Fibroblast of lung (primary cell): ENCODE results near the gene PPT1. TPM values are rescaled to one million over a fixed set of nuclear protein-coding genes. Genes with fewer than 3 reads are reported as not detected.
A peak's percentile ranks its signal among the peaks of the same experiment; 100 is the strongest.

ENCODE experiments used
- DNase-seq, 2 donors: peaks; one replicate each; pipeline versions ENCODE4 v3.0.0 to v3.0.0-alpha.2; 2010; ENCODE audit warnings: low read depth in 2 of 2
- H2AFZ ChIP-seq: 2 replicates; pipeline ENCODE4 v1.5.1; 2012; ENCODE audit warnings: low read length, control low read depth, inconsistent platforms
- H3K27ac ChIP-seq: 2 replicates; pipeline ENCODE4 v1.5.1; 2011; ENCODE audit warnings: low read length, control low read depth; ENCODE audit not compliant: insufficient read depth
- H3K27me3 ChIP-seq: 2 replicates; pipeline ENCODE4 v1.5.1; 2011; ENCODE audit warnings: mild to moderate bottlenecking, low read length; ENCODE audit not compliant: control insufficient read depth, insufficient read depth
- H3K36me3 ChIP-seq: 2 replicates; pipeline ENCODE4 v1.5.1; 2011; ENCODE audit warnings: low read length; ENCODE audit not compliant: control insufficient read depth, insufficient read depth
- H3K4me1 ChIP-seq: 2 replicates; pipeline ENCODE4 v1.5.1; 2011; ENCODE audit warnings: low read length; ENCODE audit not compliant: control insufficient read depth, insufficient read depth; ENCODE audit errors: extremely low read depth
- H3K4me2 ChIP-seq: 2 replicates; pipeline ENCODE4 v1.5.1; 2011; ENCODE audit warnings: low read length, control low read depth; ENCODE audit not compliant: insufficient read depth; ENCODE audit errors: extremely low read depth
- H3K4me3 ChIP-seq, 4 experiments: fragments of 200-600 bp in 1 of 4; sonication (generic) in 1 of 4; replicated peaks in 1 of 4; 2 replicates each; pipeline ENCODE4 v1.5.1; 2011 to 2016; ENCODE audit warnings: low read length in 4 of 4, low read depth in 3 of 4, mild to moderate bottlenecking in 3 of 4, control low read depth in 2 of 4, inconsistent platforms in 1 of 4, mixed read lengths in 1 of 4; ENCODE audit not compliant: insufficient read depth in 1 of 4; ENCODE audit errors: control extremely low read depth in 1 of 4
- H3K79me2 ChIP-seq: 2 replicates; pipeline ENCODE4 v1.5.1; 2012; ENCODE audit warnings: mild to moderate bottlenecking, low read length, inconsistent platforms; ENCODE audit not compliant: control insufficient read depth, insufficient read depth
- H3K9ac ChIP-seq: 2 replicates; pipeline ENCODE4 v1.5.1; 2011; ENCODE audit warnings: mild to moderate bottlenecking, low read length, control low read depth; ENCODE audit not compliant: insufficient read depth
- H3K9me3 ChIP-seq: 2 replicates; pipeline ENCODE4 v1.5.1; 2012; ENCODE audit warnings: low read depth, low read length; ENCODE audit not compliant: control insufficient read depth, insufficient read depth
- H4K20me1 ChIP-seq: 2 replicates; pipeline ENCODE4 v1.5.1; 2011; ENCODE audit warnings: low read length; ENCODE audit not compliant: control insufficient read depth, insufficient read depth; ENCODE audit errors: extremely low read depth
- EZH2 ChIP-seq: IDR thresholded peaks from 2 replicates; pipeline ENCODE4 v1.5.1; 2012; ENCODE audit warnings: low read length, control low read depth, mild to moderate bottlenecking; ENCODE audit errors: missing control alignments
- polyA plus RNA-seq, 2 donors: library from polyadenylated mRNA; depleted of rRNA in 1 of 2; stranded (reverse) in 1 of 2; unstranded in 1 of 2; fragments of >200 nt; gene quantifications; 2 replicates each; pipeline ENCODE4 v1.2.1, GENCODE V29; 2011 to 2012; ENCODE audit warnings: missing spikeins in 1 of 2
- total RNA-seq: library from RNA; depleted of rRNA; stranded (reverse); fragments of >200 nt; gene quantifications from 2 replicates; pipeline ENCODE4 v1.2.1, GENCODE V29; 2014
- TF ChIP-seq, protein P1 (sequence below), 2 donors: IDR thresholded peaks in 1 of 2; conservative IDR thresholded peaks in 1 of 2; 1 replicate in 1 of 2; 2 replicates in 1 of 2; pipeline ENCODE4 v1.5.1; 2011 to 2012; ENCODE audit warnings: low read length in 2 of 2, control low read depth in 1 of 2, inconsistent platforms in 1 of 2, low read depth in 1 of 2, mild to moderate bottlenecking in 1 of 2

Gene PPT1
- total and polyA plus RNA-seq, 2 donors (not counting 1 experiment from before 2014, with no cell fraction given), result 41.0 to 81.1 TPM

DNA sequence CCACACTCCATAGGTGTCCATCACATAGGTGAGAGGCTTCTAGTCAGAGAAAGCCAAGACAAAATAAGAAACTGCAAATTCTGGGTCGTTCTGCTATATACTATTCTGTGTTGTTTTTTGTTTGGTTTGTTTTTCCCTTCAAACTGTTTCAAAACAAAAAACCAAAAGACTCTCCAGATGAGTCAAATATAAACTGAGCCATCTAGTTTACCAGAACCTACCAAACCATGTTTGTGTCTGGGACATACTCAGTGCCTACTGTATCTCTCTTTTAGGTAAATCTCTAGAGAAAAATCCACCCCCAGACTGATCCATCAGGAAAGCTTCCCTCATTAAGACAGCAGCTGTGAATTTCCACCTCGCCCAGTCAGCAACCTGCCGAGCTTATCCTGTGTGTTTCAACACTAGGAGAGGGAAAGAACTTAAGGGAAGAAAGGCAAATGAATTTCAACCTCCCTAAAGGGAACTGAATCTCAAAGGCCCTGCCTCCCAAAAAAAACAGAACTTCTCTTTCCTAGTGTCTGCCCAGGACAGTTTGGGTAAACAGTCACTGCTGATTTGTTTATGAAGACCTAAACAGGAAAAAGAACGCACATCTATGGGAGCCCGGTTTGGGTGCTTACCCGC is 17.2 kb downstream of the PPT1 start:
- no peaks in the 10 kb centered on the region for H3K27me3 ChIP-seq
- H3K9me3 ChIP-seq, result no peaks in the 10 kb centered on the region
- TF ChIP-seq, protein P1, sequence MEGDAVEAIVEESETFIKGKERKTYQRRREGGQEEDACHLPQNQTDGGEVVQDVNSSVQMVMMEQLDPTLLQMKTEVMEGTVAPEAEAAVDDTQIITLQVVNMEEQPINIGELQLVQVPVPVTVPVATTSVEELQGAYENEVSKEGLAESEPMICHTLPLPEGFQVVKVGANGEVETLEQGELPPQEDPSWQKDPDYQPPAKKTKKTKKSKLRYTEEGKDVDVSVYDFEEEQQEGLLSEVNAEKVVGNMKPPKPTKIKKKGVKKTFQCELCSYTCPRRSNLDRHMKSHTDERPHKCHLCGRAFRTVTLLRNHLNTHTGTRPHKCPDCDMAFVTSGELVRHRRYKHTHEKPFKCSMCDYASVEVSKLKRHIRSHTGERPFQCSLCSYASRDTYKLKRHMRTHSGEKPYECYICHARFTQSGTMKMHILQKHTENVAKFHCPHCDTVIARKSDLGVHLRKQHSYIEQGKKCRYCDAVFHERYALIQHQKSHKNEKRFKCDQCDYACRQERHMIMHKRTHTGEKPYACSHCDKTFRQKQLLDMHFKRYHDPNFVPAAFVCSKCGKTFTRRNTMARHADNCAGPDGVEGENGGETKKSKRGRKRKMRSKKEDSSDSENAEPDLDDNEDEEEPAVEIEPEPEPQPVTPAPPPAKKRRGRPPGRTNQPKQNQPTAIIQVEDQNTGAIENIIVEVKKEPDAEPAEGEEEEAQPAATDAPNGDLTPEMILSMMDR (conservative IDR thresholded peaks at IDR 0.05 in 1 of 2, IDR thresholded peaks at IDR 0.05 in 1 of 2; ENCODE audit: low read depth in 1 of 2, low read length in 2 of 2), result no peak
- no peak for TF ChIP-seq EZH2
- H3K36me3 ChIP-seq, result peaks cover 13% of the 10 kb centered on the region
- H3K4me2 ChIP-seq, result no peak overlapping the region
- H3K4me1 ChIP-seq, result peaks cover 15% of the 10 kb centered on the region
- no peak overlapping the region for H3K9ac ChIP-seq
- H3K79me2 ChIP-seq, result no peaks in the 10 kb centered on the region
- H3K27ac ChIP-seq, result no peak overlapping the region
- DNase-seq, result no peak
- no peaks in the 10 kb centered on the region for H4K20me1 ChIP-seq
- H2AFZ ChIP-seq, result no peak overlapping the region
- H3K4me3 ChIP-seq, result no peak overlapping the region

DNA sequence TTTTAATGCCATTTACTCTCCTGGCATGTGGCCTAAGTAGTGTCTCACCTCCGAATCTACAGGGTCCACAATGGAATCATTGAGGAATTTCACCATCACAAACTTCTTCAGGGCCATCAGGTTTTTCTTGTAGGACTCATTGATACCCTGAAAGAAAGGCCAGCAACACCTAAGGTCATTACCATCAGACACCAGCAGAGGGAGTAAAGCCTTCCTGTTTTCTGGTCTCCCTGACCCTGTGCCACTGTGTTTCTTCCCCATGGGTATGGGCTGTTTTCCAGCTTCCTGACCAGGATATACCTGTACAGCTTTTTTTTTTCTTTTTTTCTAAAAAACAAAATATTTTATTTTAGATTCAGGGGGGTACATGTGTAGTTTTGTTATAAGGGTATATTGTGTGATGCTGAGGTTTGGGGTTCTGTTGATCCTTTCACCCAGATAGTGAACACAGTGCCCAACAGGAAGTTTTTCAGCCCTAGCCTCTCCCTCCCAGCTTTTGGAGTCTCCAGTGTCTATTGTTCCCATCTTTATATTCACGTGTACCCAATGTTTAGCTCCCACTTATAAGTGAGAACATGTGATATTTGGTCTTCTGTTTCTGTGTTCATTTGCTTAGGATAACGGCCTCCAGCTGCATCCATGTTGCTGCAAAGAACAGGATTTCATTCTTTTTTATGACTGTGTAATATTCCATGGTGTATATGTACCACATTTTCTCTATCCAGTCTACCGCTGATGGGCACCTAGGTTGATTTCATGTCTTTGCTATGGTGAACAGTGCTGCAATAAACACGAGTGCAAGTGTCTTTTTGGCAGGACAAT is 18.3 kb downstream of the PPT1 start:
- no peak for TF ChIP-seq EZH2
- TF ChIP-seq, protein P1 (conservative IDR thresholded peaks at IDR 0.05 in 1 of 2, IDR thresholded peaks at IDR 0.05 in 1 of 2; ENCODE audit: low read depth in 1 of 2, low read length in 2 of 2), result peak; percentile 66 to 82
- H2AFZ ChIP-seq, result no peak overlapping the region
- peaks cover 12% of the 10 kb centered on the region for H3K36me3 ChIP-seq
- H3K4me1 ChIP-seq, result peaks cover 15% of the 10 kb centered on the region
- DNase-seq, result peak; percentile 44 to 50
- H3K9me3 ChIP-seq, result no peaks in the 10 kb centered on the region
- H3K4me3 ChIP-seq, result no peak overlapping the region
- no peaks in the 10 kb centered on the region for H4K20me1 ChIP-seq
- no peak overlapping the region for H3K4me2 ChIP-seq
- no peak overlapping the region for H3K27ac ChIP-seq
- H3K9ac ChIP-seq, result no peak overlapping the region
- H3K79me2 ChIP-seq, result no peaks in the 10 kb centered on the region
- no peaks in the 10 kb centered on the region for H3K27me3 ChIP-seq

DNA sequence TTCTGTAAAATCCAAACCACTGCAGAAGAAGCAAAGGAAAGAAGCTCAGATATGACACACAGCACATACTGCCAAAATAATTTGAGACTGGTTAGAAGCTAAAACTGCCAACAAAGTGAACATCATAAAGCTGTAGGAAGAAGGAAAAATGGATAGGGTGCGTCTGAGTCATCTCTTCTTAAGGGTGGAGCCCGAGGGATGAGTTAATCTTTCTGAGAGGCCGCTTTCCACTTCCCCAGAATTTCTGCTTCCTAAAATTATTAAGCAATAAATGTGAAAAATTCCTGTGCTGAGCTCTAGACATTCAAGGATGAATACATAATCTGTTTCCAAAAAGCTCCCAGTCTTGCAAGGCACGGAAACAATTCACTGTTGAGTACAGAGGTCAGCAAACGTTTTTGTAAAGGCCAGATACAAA is 20.1 kb downstream of the PPT1 start:
- no peaks in the 10 kb centered on the region for H3K27me3 ChIP-seq
- H3K9ac ChIP-seq, result no peak overlapping the region
- H3K4me1 ChIP-seq, result peaks cover 15% of the 10 kb centered on the region
- H3K36me3 ChIP-seq, result peaks cover 14% of the 10 kb centered on the region
- no peaks in the 10 kb centered on the region for H3K79me2 ChIP-seq
- H2AFZ ChIP-seq, result no peak overlapping the region
- no peak overlapping the region for H3K4me3 ChIP-seq
- no peaks in the 10 kb centered on the region for H4K20me1 ChIP-seq
- TF ChIP-seq, protein P1 (conservative IDR thresholded peaks at IDR 0.05 in 1 of 2, IDR thresholded peaks at IDR 0.05 in 1 of 2; ENCODE audit: low read depth in 1 of 2, low read length in 2 of 2), result no peak
- TF ChIP-seq EZH2, result no peak
- H3K27ac ChIP-seq, result no peak overlapping the region
- peak; percentile 82 to 91 for DNase-seq
- no peak overlapping the region for H3K4me2 ChIP-seq
- no peaks in the 10 kb centered on the region for H3K9me3 ChIP-seq
